HEK293 (cell line): ENCODE results near the gene ALDH4A1.

Experiments
- CTCF ChIP-seq: fragments of 450-650 bp; formaldehyde crosslinking; IDR thresholded peaks from 2 replicates; pipeline ENCODE4 v1.5.1; 2016; ENCODE audit warnings: missing biosample characterization, missing genetic modification characterization
- ZFP3 ChIP-seq: fragments of 450-650 bp; formaldehyde crosslinking; IDR thresholded peaks from 2 replicates; pipeline ENCODE4 v1.5.1; 2016; ENCODE audit warnings: low read depth, missing biosample characterization, missing genetic modification characterization
- ZNF114 ChIP-seq: fragments of 450-650 bp; formaldehyde crosslinking; IDR thresholded peaks from 2 replicates; pipeline ENCODE4 v1.5.0; 2017; ENCODE audit warnings: missing biosample characterization, missing genetic modification characterization
- ZNF175 ChIP-seq: fragments of 450-650 bp; formaldehyde crosslinking; IDR thresholded peaks from 2 replicates; pipeline ENCODE4 v1.5.1; 2016; ENCODE audit warnings: missing biosample characterization, missing genetic modification characterization

GRCh38 chr1:18922848-18923755, 20.7 kb upstream of the ALDH4A1 start:
- TF ChIP-seq ZNF175 (tag by site-specific recombination), result no peak
- TF ChIP-seq ZNF114 (tag by site-specific recombination), result no peak
- no peak for TF ChIP-seq ZFP3 (tag by site-specific recombination)
- TF ChIP-seq CTCF (tag by site-specific recombination), result no peak
